Measurements from ENCODE around the gene BRD3OS. TPM values are rescaled to one million over a fixed set of nuclear protein-coding genes. Genes with fewer than 3 reads are reported as not detected.
"Not testable (repeated sequence)": the region's sequence is repeated elsewhere in the genome, so short reads cannot be mapped to it uniquely, and the experiment has no call there.

The BRD3OS gene
- total and polyA plus RNA-seq, 2 of the 13 experiments (the other 11 are each of a cell fraction or from before 2014, with no cell fraction given): 4.9 to 5.7 TPM

DNA sequence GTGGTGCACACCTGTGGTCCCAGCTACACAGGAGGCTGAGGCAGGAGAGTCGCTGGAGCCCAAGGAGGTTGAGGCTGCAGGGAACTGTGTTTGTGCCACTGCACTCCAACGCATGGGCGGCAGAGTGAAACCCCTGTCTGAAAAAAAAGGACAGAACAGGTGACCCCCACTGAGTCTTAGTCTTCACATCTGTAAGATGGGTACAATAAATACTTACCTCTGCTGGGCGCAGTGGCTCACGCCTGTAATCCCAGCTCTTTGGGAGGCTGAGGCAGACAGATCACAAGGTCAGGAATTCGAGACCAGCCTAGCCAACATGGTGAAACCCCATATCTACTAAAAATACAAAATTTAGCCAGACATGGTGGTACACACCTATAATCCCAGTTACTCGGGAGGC, 47.4 kb downstream of the BRD3OS start:
- H3K9ac ChIP-seq (ENCODE audit: insufficient read depth, low read depth, low read length); intact Hi-C loops (cut with micrococcal nuclease; ENCODE audit: unreplicated experiment); FAIRE-seq; CTCF ChIA-PET (ENCODE audit: low intra/inter-chr PET ratio, low total read pairs); ATAC-seq; BruUV-seq (replicated peaks); H3K4me3 ChIP-seq (replicated peaks in 1 of 3; ENCODE audit: insufficient read depth in 1 of 3, low read depth in 2 of 3, low read length in 3 of 3); H3K79me2 ChIP-seq (ENCODE audit: insufficient read depth, low read length); H3K27ac ChIP-seq (ENCODE audit: extremely low read length, insufficient read depth, low read length); H4K20me1 ChIP-seq (ENCODE audit: insufficient read depth, low read length); H2AFZ ChIP-seq (ENCODE audit: low read length); DNase-seq (ENCODE audit: low spot score); in situ Hi-C loops (cut with HindIII; ENCODE audit: extremely low pct_ligation_motif_present, low pct_unique_long_range_greater_than_20kb); H3K4me2 ChIP-seq (ENCODE audit: low read depth, low read length); H3K36me3 ChIP-seq (replicated peaks in 1 of 2; ENCODE audit: control insufficient read depth in 1 of 2, insufficient read depth in 2 of 2, low read length in 2 of 2); POLR2A ChIA-PET; H3K9me3 ChIP-seq (ENCODE audit: low read length): not testable (repeated sequence)
- Histone ChIP-seq H3K27me3 (ENCODE audit: control insufficient read depth in 1 of 2, insufficient read depth in 2 of 2, low read length in 2 of 2) (peaks cover 9 to 51% of the 10 kb centered on the region in 2 experiments), H3K4me1 (ENCODE audit: insufficient read depth, low read length) (peaks cover 22% of the 10 kb centered on the region)
- WGBS (ENCODE audit: low lambda C conversion rate): 51% methylated on average over 5 of the region's 7 CpGs
- peak; percentile 72 for TF ChIP-seq ZNF629 (CRISPR knock-in tag; conservative IDR thresholded peaks at IDR 0.05)

DNA sequence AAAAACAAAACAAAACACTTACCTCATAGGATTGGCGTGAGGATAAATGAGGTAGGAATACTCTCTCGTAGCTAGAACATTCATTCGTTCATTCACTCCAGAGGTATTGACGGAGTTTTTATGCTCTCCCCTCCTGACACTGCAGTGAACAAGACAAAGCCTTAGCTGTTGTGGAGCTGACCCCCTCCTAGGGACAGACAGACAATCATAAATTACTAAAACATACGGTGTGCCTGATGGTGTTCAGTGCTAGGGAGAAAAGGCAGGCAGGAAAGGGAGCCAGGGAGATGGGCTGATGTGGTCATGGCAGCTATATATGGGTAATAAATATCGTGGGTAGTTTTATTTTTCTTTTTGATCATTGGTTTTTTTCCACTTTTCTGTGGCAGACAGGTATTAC, 48.2 kb downstream of the BRD3OS start:
- no peaks in the 10 kb centered on the region for H3K36me3 ChIP-seq (replicated peaks in 1 of 2; ENCODE audit: control insufficient read depth in 1 of 2, insufficient read depth in 2 of 2, low read length in 2 of 2)
- no TSS peak for BruUV-seq (replicated peaks)
- no peak for DNase-seq (ENCODE audit: low spot score)
- in situ Hi-C loops (cut with HindIII; ENCODE audit: extremely low pct_ligation_motif_present, low pct_unique_long_range_greater_than_20kb) (no loop called here), intact Hi-C loops (cut with micrococcal nuclease; ENCODE audit: unreplicated experiment) (no loop called here)
- H3K9me3 ChIP-seq (ENCODE audit: low read length): peaks cover 6% of the 10 kb centered on the region
- H3K4me2 ChIP-seq (ENCODE audit: low read depth, low read length): no peak overlapping the region
- TF ChIP-seq MYC (CRISPR knock-in tag; IDR thresholded peaks at IDR 0.05; ENCODE audit: borderline replicate concordance) (no peak), ZNF260 (CRISPR knock-in tag; IDR thresholded peaks at IDR 0.05; ENCODE audit: borderline replicate concordance, low read depth) (no peak), RBAK (CRISPR knock-in tag; IDR thresholded peaks at IDR 0.05) (no peak), SETDB1 (CRISPR knock-in tag; IDR thresholded peaks at IDR 0.05; ENCODE audit: borderline replicate concordance) (no peak), ZNF713 (CRISPR knock-in tag; IDR thresholded peaks at IDR 0.05) (no peak), SRF (IDR thresholded peaks at IDR 0.05; ENCODE audit: low read depth, low read length) (no peak), RFX3 (CRISPR knock-in tag; IDR thresholded peaks at IDR 0.05) (no peak), ZNF468 (CRISPR knock-in tag; IDR thresholded peaks at IDR 0.05) (no peak), PTBP1 (IDR thresholded peaks at IDR 0.05; ENCODE audit: low read depth, low read length, poor library complexity, severe bottlenecking) (no peak), TMF1 (CRISPR knock-in tag; IDR thresholded peaks at IDR 0.05; ENCODE audit: low read depth) (no peak), ZNF672 (CRISPR knock-in tag; IDR thresholded peaks at IDR 0.05) (no peak), ZNF747 (CRISPR knock-in tag; IDR thresholded peaks at IDR 0.05; ENCODE audit: borderline replicate concordance) (no peak)
- no peaks in the 10 kb centered on the region for H4K20me1 ChIP-seq (ENCODE audit: insufficient read depth, low read length)
- no peak overlapping the region for H3K4me3 ChIP-seq (replicated peaks in 1 of 3; ENCODE audit: insufficient read depth in 1 of 3, low read depth in 2 of 3, low read length in 3 of 3)
- H3K27ac ChIP-seq (ENCODE audit: extremely low read length, insufficient read depth, low read length): no peak overlapping the region
- POLR2A ChIA-PET: no interaction called here
- FAIRE-seq: no peak
- peaks cover 22% of the 10 kb centered on the region for H3K4me1 ChIP-seq (ENCODE audit: insufficient read depth, low read length)
- H3K79me2 ChIP-seq (ENCODE audit: insufficient read depth, low read length): no peaks in the 10 kb centered on the region
- no peak for ATAC-seq
- 30% methylated on average over 6 of the region's 6 CpGs for WGBS (ENCODE audit: low lambda C conversion rate)
- no peak overlapping the region for H2AFZ ChIP-seq (ENCODE audit: low read length)
- no peak overlapping the region for H3K9ac ChIP-seq (ENCODE audit: insufficient read depth, low read depth, low read length)
- CTCF ChIA-PET (ENCODE audit: low intra/inter-chr PET ratio, low total read pairs): no interaction called here
- peaks cover 9 to 51% of the 10 kb centered on the region in 2 experiments for H3K27me3 ChIP-seq (ENCODE audit: control insufficient read depth in 1 of 2, insufficient read depth in 2 of 2, low read length in 2 of 2)

DNA sequence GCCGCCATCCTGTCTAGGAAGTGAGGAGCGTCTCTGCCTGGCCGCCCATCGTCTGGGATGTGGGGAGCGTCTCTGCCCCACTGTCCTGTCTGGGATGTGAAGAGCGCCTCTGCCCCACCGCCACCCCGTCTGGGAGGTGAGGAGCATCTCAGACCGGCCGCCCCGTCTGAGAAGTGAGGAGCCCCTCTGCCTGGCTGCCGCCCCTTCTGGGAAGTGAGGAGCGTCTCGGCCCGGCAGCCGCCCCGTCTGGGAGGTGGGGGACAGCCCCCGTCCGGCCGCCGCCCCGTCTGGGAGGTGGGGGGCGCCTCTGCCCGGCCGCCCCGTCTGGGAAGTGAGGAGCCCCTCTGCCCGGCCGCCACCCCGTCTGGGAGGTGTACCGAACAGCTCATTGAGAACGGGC, 50.4 kb downstream of the BRD3OS start:
- peaks cover 2 to 34% of the 10 kb centered on the region in 2 experiments for H3K27me3 ChIP-seq (ENCODE audit: control insufficient read depth in 1 of 2, insufficient read depth in 2 of 2, low read length in 2 of 2)
- H3K4me1 ChIP-seq (ENCODE audit: insufficient read depth, low read length); ATAC-seq; DNase-seq (ENCODE audit: low spot score); BruUV-seq (replicated peaks); in situ Hi-C loops (cut with HindIII; ENCODE audit: extremely low pct_ligation_motif_present, low pct_unique_long_range_greater_than_20kb); H3K27ac ChIP-seq (ENCODE audit: extremely low read length, insufficient read depth, low read length); H3K4me2 ChIP-seq (ENCODE audit: low read depth, low read length); H4K20me1 ChIP-seq (ENCODE audit: insufficient read depth, low read length); H3K36me3 ChIP-seq (replicated peaks in 1 of 2; ENCODE audit: control insufficient read depth in 1 of 2, insufficient read depth in 2 of 2, low read length in 2 of 2); H3K79me2 ChIP-seq (ENCODE audit: insufficient read depth, low read length); H3K4me3 ChIP-seq (replicated peaks in 1 of 3; ENCODE audit: insufficient read depth in 1 of 3, low read depth in 2 of 3, low read length in 3 of 3); H3K9me3 ChIP-seq (ENCODE audit: low read length); intact Hi-C loops (cut with micrococcal nuclease; ENCODE audit: unreplicated experiment); FAIRE-seq; H2AFZ ChIP-seq (ENCODE audit: low read length); CTCF ChIA-PET (ENCODE audit: low intra/inter-chr PET ratio, low total read pairs); H3K9ac ChIP-seq (ENCODE audit: insufficient read depth, low read depth, low read length); POLR2A ChIA-PET: not testable (repeated sequence)
- 76% methylated on average over 17 of the region's 31 CpGs for WGBS (ENCODE audit: low lambda C conversion rate)
